Endothelial cell of umbilical vein (primary cell): ENCODE results near the gene DCP2. TPM values are rescaled to one million over a fixed set of nuclear protein-coding genes. Genes with fewer than 3 reads are reported as not detected.

Source experiments
- BruUV-seq: library from RNA; stranded (reverse); fragments of 400-500 nt; replicated peaks from 2 replicates; lab custom pipeline; 2021; lab: Mats Ljungman, UMichigan
- CTCF ChIA-PET: fragments of 300-600, 350-600 bp; sonication (Branson Sonifier 250); formaldehyde crosslinking; loops from one replicate; lab custom pipeline; 2021; ENCODE audit warnings: antibody characterized with exemption, inconsistent platforms; lab: Charles Lee
- POLR2A ChIA-PET: fragments of 300-600, 350-600 bp; sonication (Branson Sonifier 250); formaldehyde crosslinking; loops from one replicate; lab custom pipeline; 2021; ENCODE audit warnings: antibody characterized with exemption, inconsistent platforms; lab: Charles Lee
- DNase-seq: peaks from one replicate; pipeline ENCODE4 v3.0.0-alpha.2; 2011; ENCODE audit warnings: low read depth, low spot score
- FAIRE-seq: peaks from 2 replicates; lab custom pipeline; 2011; peaks lifted over from hg19 to GRCh38; lab: Jason Lieb, UNC
- H2AFZ ChIP-seq: 2 replicates; pipeline ENCODE4 v1.6.0; 2012; ENCODE audit warnings: low read depth, low read length, control low read depth, inconsistent platforms
- H3K27ac ChIP-seq: 2 replicates; pipeline ENCODE4 v1.5.1; 2011; ENCODE audit warnings: low read depth, mild to moderate bottlenecking, control low read depth, low read length, moderate library complexity; ENCODE audit not compliant: insufficient read depth
- H3K27me3 ChIP-seq, 2 experiments: 2 replicates each; pipeline versions ENCODE4 v1.6.0 to v1.6.1; 2011; ENCODE audit warnings: low read length in 2 of 2, mixed read lengths in 1 of 2; ENCODE audit not compliant: control insufficient read depth in 2 of 2, insufficient read depth in 2 of 2
- H3K36me3 ChIP-seq, 2 experiments: 2 replicates in 1 of 2; 3 replicates in 1 of 2; pipeline ENCODE4 v1.5.1; 2011; ENCODE audit warnings: low read length in 2 of 2, mild to moderate bottlenecking in 1 of 2, moderate library complexity in 1 of 2; ENCODE audit not compliant: control insufficient read depth in 2 of 2, insufficient read depth in 2 of 2; ENCODE audit errors: extremely low read depth in 1 of 2
- H3K4me1 ChIP-seq: 3 replicates; pipeline ENCODE4 v1.5.1; 2011; ENCODE audit warnings: mild to moderate bottlenecking, low read length; ENCODE audit not compliant: control insufficient read depth, insufficient read depth; ENCODE audit errors: extremely low read depth
- H3K4me2 ChIP-seq: 2 replicates; pipeline ENCODE4 v1.6.1; 2011; ENCODE audit warnings: low read length, control low read depth, mixed read lengths; ENCODE audit not compliant: insufficient read depth
- H3K4me3 ChIP-seq, 3 experiments: fragments of 200-600 bp in 1 of 3; sonication (generic), shearing (Covaris generic) in 1 of 3; replicated peaks in 1 of 3; 2 replicates each; pipeline ENCODE4 v1.5.1; 2011 to 2016; ENCODE audit warnings: control low read depth in 3 of 3, low read length in 3 of 3, mild to moderate bottlenecking in 2 of 3, inconsistent platforms in 1 of 3, low read depth in 1 of 3, moderate library complexity in 1 of 3; ENCODE audit not compliant: insufficient read depth in 1 of 3
- H3K79me2 ChIP-seq: 2 replicates; pipeline ENCODE4 v1.6.0; 2012; ENCODE audit warnings: low read length, inconsistent platforms; ENCODE audit not compliant: control insufficient read depth, insufficient read depth
- H3K9ac ChIP-seq: replicated peaks from 2 replicates; pipeline ENCODE3; 2011; ENCODE audit warnings: low read length, control low read depth; ENCODE audit not compliant: insufficient read depth; ENCODE audit errors: extremely low read depth
- H3K9me1 ChIP-seq: replicated peaks from 3 replicates; pipeline ENCODE4 v1.6.0; 2011; ENCODE audit warnings: mild to moderate bottlenecking, low read length; ENCODE audit not compliant: control insufficient read depth, insufficient read depth; ENCODE audit errors: extremely low read depth
- H3K9me3 ChIP-seq: replicated peaks from 2 replicates; pipeline ENCODE4 v1.5.1; 2012; ENCODE audit warnings: low read length, inconsistent platforms; ENCODE audit not compliant: control insufficient read depth, insufficient read depth
- H4K20me1 ChIP-seq: replicated peaks from 2 replicates; pipeline ENCODE3; 2011; ENCODE audit warnings: mild to moderate bottlenecking, low read length; ENCODE audit not compliant: control insufficient read depth, insufficient read depth; ENCODE audit errors: extremely low read depth
- FOS ChIP-seq: IDR thresholded peaks from 2 replicates; pipeline ENCODE4 v1.6.1; 2011; ENCODE audit warnings: mild to moderate bottlenecking, low read length, moderate library complexity, borderline replicate concordance; ENCODE audit not compliant: insufficient read depth
- JUN ChIP-seq: IDR thresholded peaks from 2 replicates; pipeline ENCODE4 v1.6.1; 2011; ENCODE audit warnings: borderline replicate concordance, low read depth; ENCODE audit not compliant: insufficient read length, insufficient read depth
- MYC ChIP-seq: IDR thresholded peaks from one replicate; pipeline ENCODE4 v1.6.1; 2011; ENCODE audit warnings: mild to moderate bottlenecking, low read depth, low read length
- POLR2A ChIP-seq: IDR thresholded peaks from 2 replicates; pipeline ENCODE4 v1.6.1; 2012; ENCODE audit warnings: low read depth, mild to moderate bottlenecking, control low read depth, low read length
- POLR2AphosphoS5 ChIP-seq: IDR thresholded peaks from 2 replicates; pipeline ENCODE4 v1.6.1; 2012; ENCODE audit warnings: low read depth, mild to moderate bottlenecking, control low read depth, low read length, moderate library complexity; ENCODE audit not compliant: insufficient read depth
- dilution Hi-C: fragments of 300-500 bp; cut with MboI; formaldehyde crosslinking; loops from one replicate; pipeline ENCODE4 v1.15.0; 2019; ENCODE audit warnings: low sequenced_read_pairs; ENCODE audit not compliant: extremely low pct_ligation_motif_present
- intact Hi-C: fragments of 100-400 bp; cut with micrococcal nuclease; formaldehyde crosslinking; loops from one replicate; pipeline ENCODE4 v1.10.0; 2022
- polyA plus RNA-seq, 4 experiments: library from polyadenylated mRNA; depleted of rRNA in 3 of 4; stranded (reverse) in 3 of 4; unstranded in 1 of 4; fragments of >200 nt; gene quantifications; 2 replicates each; pipeline versions ENCODE4 v1.2.1 to v1.2.3, GENCODE V29; 2011 to 2012; ENCODE audit warnings: missing spikeins in 1 of 4
- total RNA-seq: library from RNA; stranded (reverse); gene quantifications from 2 replicates; pipeline ENCODE4 v1.2.3, GENCODE V29; 2021
- TF ChIP-seq, protein P1 (sequence below), 2 donors: IDR thresholded peaks; 1 replicate in 1 of 2; 2 replicates in 1 of 2; pipeline ENCODE4 v1.5.1; 2011; ENCODE audit warnings: low read length in 2 of 2, mild to moderate bottlenecking in 2 of 2, moderate library complexity in 2 of 2, control low read depth in 1 of 2, inconsistent platforms in 1 of 2, low read depth in 1 of 2; ENCODE audit not compliant: insufficient read depth in 1 of 2; ENCODE audit errors: extremely low read depth in 1 of 2
- TF ChIP-seq, protein P2 (sequence below): IDR thresholded peaks from 2 replicates; pipeline ENCODE4 v1.6.1; 2011; ENCODE audit not compliant: insufficient read depth, insufficient read length

The DCP2 gene
- total and polyA plus RNA-seq, 2 donors (not counting 3 experiments of a cell fraction or from before 2014, with no cell fraction given) = 11.3 to 60.0 TPM

DNA sequence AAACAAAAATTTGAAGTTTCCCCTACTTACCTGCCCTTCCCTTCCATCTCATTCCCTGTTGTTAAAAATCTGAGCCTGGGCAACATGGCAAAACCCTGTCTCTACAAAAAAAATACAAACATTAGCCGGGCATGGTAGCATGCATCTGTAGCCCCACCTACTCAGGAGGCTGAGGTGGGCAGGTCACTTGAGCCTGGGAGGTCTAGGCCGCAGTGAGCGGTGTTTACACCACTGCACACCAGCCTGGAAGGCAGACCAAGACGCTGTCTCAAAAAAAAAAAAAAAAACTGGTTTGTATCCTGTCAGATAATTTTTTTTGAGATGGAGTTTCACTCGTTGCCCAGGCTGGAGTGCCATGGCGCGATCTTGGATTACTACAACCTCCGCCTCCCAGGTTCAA, 38.3 kb upstream of the DCP2 start:
- H3K9me3 ChIP-seq = no peaks in the 10 kb centered on the region
- dilution Hi-C loops = no loop called here
- H3K27me3 ChIP-seq = no peaks in the 10 kb centered on the region
- H2AFZ ChIP-seq = no peak overlapping the region
- POLR2A ChIA-PET = no interaction called here
- CTCF ChIA-PET = interaction anchor here (0.7 kb wide), 1 partner anchor 21 kb away, joined by 3 read pairs; no protein-coding TSS in a partner anchor
- H3K36me3 ChIP-seq = no peaks in the 10 kb centered on the region
- H3K9ac ChIP-seq = no peak overlapping the region
- H3K4me1 ChIP-seq = peaks cover 2% of the 10 kb centered on the region
- no peaks in the 10 kb centered on the region for H3K79me2 ChIP-seq
- no peak overlapping the region for H3K27ac ChIP-seq
- TF ChIP-seq, protein P1, sequence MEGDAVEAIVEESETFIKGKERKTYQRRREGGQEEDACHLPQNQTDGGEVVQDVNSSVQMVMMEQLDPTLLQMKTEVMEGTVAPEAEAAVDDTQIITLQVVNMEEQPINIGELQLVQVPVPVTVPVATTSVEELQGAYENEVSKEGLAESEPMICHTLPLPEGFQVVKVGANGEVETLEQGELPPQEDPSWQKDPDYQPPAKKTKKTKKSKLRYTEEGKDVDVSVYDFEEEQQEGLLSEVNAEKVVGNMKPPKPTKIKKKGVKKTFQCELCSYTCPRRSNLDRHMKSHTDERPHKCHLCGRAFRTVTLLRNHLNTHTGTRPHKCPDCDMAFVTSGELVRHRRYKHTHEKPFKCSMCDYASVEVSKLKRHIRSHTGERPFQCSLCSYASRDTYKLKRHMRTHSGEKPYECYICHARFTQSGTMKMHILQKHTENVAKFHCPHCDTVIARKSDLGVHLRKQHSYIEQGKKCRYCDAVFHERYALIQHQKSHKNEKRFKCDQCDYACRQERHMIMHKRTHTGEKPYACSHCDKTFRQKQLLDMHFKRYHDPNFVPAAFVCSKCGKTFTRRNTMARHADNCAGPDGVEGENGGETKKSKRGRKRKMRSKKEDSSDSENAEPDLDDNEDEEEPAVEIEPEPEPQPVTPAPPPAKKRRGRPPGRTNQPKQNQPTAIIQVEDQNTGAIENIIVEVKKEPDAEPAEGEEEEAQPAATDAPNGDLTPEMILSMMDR (IDR thresholded peaks at IDR 0.05; ENCODE audit: extremely low read depth in 1 of 2, insufficient read depth in 1 of 2, low read depth in 1 of 2, low read length in 2 of 2) = no peak
- TF ChIP-seq MYC (no peak), JUN (no peak)
- TF ChIP-seq, protein P2, sequence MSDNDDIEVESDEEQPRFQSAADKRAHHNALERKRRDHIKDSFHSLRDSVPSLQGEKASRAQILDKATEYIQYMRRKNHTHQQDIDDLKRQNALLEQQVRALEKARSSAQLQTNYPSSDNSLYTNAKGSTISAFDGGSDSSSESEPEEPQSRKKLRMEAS = no peak
- DNase-seq (no peak), FAIRE-seq (no peak)
- H3K9me1 ChIP-seq = no peaks in the 10 kb centered on the region
- H3K4me2 ChIP-seq = no peak overlapping the region
- intact Hi-C loops = no loop called here
- H4K20me1 ChIP-seq = no peaks in the 10 kb centered on the region
- no TSS peak for BruUV-seq
- no peak overlapping the region for H3K4me3 ChIP-seq

DNA sequence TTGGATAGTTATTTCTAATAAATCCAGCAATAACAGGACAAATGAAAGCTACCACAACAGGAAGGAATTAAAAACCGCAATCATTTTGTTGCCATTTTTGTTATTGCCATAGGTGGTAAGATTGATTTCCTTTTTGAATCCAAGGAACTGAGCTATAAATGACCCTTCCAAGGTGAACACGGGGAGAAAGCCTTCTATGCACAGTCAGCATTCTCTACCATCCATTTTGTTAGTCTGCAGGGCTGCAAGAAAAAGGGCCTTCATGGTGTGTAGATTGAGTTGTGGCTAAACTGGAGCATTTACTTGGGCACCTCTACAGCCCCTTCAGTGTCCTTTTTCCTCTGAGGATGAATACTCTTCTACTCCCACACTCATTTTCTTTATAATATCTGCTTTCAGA, 35.9 kb upstream of the DCP2 start:
- no peak overlapping the region for H3K4me3 ChIP-seq
- TF ChIP-seq, protein P2 = no peak
- TF ChIP-seq MYC (no peak), FOS (no peak), POLR2A (no peak), POLR2AphosphoS5 (no peak)
- H3K9me3 ChIP-seq = no peaks in the 10 kb centered on the region
- no peaks in the 10 kb centered on the region for H4K20me1 ChIP-seq
- no TSS peak for BruUV-seq
- no peaks in the 10 kb centered on the region for H3K36me3 ChIP-seq
- no peak overlapping the region for H2AFZ ChIP-seq
- no peak for DNase-seq
- no peaks in the 10 kb centered on the region for H3K9me1 ChIP-seq
- H3K79me2 ChIP-seq = no peaks in the 10 kb centered on the region
- dilution Hi-C loops (no loop called here), intact Hi-C loops (no loop called here)
- H3K27ac ChIP-seq = no peak overlapping the region
- POLR2A ChIA-PET = no interaction called here
- H3K27me3 ChIP-seq = no peaks in the 10 kb centered on the region
- no peak overlapping the region for H3K4me2 ChIP-seq
- FAIRE-seq = no peak
- CTCF ChIA-PET = interaction anchor here (1.7 kb wide), 1 partner anchor 18 kb away, joined by 7 read pairs; no protein-coding TSS in a partner anchor
- H3K9ac ChIP-seq = no peak overlapping the region
- H3K4me1 ChIP-seq = no peaks in the 10 kb centered on the region
